NCI-H2227 treated with DMSO at 0.1 percent for 48 hours (cell line): ENCODE data around the gene INSYN2A.

Experiments
- DNase-seq: peaks from one replicate; lab custom pipeline; 2025; lab: John Stamatoyannopoulos, UW

The INSYN2A gene

DNA sequence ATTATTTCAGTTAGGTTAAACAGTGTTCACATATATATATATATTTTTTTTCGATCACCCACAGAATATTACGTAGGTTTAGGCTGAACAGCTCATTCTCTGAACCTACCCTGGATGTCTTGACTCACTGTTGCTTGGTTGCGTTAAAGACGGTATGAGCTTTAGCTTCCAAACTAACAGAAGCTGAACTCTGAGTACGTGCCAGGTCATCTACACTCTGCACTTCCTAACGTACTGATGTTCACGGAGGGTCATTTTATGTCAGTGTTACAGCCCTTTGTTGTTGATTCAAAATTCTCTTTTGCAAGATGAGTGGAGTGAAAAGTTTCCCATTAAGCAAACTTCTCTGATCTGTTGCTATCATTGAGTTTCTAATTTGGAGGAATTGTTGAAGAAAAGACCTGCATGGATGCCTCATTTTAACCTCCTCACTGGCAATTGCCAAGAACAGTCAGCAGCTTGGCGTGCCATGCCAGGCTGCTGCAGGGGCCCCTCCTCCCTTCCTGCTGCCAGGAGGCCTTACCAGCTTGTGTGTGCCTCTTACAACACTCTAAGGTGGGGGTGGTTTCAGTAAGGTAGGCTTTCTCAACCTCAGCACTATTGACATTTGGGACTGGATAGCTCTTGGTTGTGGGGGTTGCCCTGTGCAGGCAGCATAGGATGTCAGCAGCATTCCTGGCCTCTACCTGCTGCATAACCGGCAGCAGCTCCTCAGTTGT is 44.3 kb downstream of the INSYN2A start:
- no peak for DNase-seq

DNA sequence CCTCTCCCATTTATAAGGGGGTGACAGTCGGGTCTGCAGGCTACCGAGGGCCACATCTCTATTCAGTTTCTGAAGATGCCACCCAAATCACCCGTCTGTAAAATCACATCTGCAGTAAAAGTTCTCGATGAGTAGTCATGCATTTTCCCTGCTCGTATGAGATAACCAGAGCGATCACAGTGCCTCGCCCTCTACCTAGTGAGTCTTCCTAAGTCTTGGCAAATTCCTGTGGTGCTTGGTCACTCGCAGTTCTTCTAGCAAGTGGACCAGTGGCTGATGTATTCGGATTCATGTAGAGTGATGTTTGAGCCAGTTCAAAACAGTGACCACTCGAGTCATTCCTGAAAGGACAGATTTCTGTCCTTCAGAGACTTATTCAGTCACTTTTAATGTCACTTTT is 44.9 kb downstream of the INSYN2A start:
- no peak for DNase-seq

DNA sequence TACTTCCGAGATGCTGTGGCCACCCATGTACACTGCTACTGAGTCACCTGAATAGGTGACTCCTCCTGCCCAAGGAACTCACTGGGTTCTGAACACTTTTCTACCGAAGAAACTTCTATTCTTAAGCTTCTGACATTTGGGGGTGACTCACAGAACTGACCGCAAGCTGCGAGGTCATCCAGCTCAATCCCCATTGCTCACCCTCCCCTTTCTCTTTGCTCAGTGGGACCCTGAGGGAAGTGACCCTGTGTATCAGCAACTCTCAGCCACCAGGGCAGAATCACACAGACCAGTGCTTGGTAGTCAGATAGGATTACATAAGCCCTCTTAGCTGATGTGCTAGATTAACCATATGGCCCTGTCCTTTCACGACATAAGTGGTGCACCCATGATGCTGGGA is 46.3 kb downstream of the INSYN2A start:
- no peak for DNase-seq

DNA sequence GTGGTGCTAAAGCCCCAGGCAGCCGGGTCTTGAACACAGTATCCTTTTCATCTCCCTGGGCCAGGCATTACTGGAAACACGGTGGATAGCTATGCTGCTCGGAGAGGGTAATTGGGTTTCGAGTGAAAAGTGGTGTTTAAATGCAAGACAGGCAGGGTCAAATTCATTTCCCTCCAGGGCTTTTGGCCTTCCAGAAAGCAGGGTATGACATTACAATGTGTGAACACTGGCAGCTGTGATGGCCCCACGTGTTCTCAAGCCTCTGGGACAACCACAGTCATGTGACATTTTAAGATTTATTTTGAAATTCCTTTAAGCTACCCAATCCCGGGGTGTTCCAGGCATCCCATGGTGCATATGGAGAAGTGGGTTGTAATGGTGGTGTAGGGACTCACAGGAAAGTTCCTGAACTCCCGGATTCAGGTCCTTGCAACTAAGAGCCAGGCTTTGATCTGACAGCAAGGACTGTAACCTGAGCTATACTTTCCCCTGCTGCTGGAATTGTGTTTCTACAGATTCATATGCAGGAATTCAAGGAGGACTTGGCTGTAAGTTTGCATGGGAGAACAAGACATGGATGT is 46.8 kb downstream of the INSYN2A start:
- DNase-seq, result no peak

DNA sequence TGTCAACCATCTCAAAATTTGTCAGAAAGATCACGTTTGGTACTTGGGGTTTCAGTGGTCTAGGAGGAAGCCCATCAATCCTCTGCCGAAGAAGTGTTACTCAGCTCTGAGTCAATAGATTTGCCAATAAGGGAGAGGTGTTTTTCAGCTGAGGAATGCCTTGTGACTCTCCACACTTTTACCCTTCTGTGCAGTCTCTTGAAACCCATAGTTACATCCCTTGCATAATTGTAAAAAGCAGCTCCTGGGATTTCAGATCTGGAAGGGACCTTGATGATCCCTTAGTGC is 47.5 kb downstream of the INSYN2A start:
- no peak for DNase-seq

DNA sequence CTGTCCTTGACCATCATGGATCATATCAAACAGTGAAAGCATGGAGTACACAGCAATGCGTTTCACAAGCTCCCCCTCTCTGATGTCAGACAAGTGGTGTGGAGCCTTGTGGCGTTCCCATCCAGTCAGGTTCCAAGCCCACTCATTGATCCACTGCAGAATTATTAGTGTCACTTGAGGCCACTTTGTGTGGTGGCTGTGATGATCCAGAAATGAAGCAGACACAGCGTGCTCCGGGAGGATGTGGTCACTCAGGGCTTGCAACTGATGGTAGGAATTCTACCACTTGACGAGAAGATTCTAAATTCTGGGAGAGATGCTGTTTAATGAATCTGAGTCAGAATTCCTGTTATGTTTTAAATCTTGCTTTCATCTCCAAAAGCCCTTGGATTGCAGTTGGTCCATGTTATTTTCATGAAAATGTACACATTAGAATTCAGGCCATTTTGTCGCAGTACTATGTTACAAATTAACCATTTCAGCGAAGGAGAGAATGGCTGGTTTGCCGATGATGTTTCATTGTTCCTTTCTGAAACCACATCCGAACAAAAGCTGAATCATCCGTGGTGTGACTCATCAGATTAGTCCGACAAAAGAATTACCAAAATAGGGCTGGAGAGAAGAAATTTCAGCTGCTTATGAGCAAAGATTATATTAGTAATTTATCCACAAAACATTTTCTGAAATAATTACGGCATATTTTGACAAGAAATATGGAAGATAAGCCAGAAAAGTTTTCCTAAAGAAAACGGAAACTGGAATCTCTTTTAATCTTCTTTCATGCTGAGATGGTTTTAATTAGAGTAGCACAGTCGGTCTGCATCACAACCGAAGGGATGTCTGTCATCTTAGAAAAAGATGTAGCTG is 48.1 kb downstream of the INSYN2A start:
- no peak for DNase-seq

DNA sequence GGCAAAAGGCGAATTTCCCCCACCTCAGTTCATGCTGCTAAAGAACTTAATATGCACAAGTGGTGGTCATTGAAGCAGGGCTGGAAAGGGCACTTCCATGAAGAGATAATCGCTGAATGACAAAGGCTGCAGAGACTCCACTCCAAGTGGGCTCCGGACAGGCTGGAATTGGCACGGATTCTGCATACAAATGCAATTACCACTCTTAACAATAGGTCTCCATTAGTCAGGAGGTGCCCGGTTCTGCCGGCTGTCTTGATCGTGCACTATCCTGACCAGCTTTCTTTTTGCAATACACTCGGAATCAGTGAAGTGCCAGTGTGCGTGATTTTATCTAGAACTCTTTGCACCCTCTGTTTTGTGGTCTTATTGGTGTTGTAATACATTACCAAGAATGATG is 49.7 kb downstream of the INSYN2A start:
- DNase-seq, result no peak
